Glomerular visceral epithelial cell (primary cell): ENCODE data around the gene FPGS.

ENCODE experiments used
- DNase-seq: peaks from one replicate; pipeline ENCODE4 v3.0.0-alpha.2; 2016; ENCODE audit errors: extremely low spot score

FPGS gene

DNA sequence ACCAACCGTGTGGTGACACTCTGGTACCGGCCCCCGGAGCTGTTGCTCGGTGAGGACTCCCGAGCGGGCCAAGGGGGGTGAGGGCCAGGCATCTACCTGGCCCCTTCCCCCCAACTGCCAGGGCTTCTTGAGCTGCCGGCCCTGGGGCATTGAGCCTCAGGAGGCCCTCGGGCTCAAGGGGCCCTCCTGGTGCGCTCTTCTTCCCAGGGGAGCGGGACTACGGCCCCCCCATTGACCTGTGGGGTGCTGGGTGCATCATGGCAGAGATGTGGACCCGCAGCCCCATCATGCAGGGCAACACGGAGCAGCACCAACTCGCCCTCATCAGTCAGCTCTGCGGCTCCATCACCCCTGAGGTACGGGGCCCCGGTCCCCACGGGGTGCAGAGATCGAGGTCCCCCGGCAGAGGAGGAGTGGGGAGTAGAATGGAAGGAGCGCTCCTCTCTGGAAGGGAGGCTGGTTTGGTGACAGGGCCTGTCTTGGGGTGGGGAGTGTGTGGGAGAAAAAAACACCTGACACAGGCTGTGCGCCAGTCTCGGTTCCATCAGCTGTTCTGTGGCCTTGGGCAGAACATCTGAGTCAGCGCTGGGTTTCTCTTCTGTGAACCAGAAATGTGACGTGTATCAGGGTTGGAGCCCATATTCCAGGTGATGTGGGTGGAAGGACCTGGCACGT lies 14.2 kb upstream of the FPGS start:
- DNase-seq: no peak

DNA sequence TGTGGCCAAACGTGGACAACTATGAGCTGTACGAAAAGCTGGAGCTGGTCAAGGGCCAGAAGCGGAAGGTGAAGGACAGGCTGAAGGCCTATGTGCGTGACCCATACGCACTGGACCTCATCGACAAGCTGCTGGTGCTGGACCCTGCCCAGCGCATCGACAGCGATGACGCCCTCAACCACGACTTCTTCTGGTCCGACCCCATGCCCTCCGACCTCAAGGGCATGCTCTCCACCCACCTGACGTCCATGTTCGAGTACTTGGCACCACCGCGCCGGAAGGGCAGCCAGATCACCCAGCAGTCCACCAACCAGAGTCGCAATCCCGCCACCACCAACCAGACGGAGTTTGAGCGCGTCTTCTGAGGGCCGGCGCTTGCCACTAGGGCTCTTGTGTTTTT lies 13.5 kb upstream of the FPGS start:
- DNase-seq: no peak

DNA sequence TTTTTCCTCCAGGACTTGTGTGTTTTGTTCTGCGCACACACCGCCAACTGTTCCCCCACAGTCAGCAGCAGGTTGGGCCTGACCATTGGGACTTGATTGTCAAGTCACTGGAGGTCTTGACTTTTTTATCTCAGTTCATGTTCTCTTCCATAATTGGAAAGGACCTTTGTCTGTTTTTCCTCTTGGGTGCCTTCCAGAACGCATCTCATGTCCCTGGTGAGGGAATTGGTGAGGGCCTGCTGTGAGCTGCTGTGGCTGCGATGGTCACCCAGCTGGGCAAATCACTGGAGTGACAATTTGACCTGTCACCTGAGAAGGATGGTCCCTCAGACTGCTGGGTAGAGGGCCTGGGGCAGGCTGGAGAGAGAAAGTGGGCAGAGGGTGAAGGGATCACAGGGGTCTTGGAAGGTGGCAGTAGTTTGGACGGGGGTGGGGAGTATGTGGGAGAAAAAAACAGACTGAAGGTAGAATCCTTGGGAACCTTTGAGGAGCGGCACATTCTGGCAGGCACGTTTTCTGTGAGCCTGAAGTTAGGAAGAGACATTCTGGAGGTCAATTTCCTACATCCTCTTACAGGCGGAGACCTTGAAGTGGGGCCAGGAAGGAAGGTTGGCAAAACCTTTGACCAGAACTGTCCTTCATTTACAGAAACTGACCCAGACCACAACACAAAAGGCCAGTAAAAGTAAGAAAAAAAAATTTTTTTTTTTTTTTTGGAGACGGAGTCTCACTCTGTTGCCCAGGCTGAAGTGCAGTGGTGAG lies 12.4 kb upstream of the FPGS start:
- no peak for DNase-seq

DNA sequence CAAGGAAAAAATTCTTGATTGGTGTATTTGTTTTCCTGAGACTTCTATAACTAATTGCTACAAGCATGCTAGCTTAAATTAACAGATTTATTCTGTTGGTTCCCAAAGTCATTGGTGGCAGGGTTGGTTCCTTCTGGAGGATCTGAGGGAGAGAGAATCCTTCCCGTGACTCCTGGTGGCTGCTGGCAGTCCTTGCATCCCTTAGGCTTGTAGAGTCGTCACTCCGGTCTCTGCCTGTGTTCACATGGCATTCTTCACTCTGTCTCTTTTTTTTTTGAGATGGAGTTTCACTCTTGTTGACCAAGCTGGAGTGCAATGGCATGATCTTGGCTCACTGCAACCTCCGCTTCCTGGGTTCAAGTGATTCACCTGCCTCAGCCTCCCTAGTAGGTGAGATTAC lies 11.6 kb upstream of the FPGS start:
- DNase-seq: no peak

DNA sequence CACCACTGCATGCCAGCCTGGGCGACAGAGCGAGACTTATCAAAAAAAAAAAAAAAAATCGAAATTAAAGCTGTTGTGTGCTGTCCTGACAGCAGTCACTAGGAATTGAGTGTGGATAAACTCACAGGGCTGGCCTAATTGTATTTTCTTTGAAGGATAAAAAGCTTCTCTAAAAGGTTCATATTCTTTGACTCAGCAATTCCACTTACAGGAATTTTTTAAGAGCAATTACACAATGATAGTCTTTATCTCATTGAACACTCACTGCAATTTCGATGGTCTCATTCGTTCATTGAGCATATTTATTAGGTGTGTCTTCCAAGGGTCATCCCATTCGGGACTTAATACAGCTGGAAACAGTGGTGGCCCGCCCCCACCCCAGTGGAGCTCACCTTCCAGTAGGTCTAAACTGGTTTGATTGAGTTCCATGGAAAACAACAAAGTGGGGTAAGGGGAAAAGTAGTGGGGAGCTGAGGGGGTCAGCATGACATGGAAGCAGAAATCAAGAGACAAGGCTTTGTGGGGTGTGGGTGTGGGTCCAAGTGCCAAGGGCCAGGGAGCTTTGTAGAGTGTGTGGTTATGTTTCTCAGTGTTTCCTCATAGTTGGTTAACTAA lies 10.2 kb upstream of the FPGS start:
- no peak for DNase-seq

DNA sequence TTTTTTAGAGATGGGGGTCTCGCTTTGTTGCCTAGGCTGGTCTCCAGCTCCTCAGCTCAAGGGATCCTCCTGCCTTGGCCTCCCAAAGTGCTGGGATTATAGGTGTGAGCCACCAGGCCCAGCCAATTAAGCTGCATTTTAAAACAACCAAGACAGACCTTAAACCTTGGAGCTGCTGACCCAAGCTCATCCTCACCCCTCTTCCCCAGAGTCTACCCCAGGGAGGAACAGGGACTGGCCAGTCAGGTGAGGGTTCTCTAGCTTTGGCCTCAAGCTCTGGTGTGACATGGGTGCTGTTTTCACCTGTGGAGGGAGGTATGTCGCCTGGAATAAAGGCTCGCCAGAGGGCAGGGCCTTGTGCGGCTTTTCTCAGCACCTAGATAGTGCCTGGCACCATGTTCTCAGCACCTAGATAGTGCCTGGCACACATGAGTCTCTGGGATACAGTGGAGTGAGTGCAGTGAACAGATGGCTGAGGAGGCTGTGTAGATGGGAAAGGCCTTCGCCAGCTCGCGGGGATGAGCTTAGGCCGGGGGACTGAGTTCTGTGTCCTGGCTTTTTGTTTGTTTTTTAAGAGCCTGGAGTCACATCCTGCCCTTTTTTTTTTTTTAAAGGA lies 9.5 kb upstream of the FPGS start:
- DNase-seq: no peak

DNA sequence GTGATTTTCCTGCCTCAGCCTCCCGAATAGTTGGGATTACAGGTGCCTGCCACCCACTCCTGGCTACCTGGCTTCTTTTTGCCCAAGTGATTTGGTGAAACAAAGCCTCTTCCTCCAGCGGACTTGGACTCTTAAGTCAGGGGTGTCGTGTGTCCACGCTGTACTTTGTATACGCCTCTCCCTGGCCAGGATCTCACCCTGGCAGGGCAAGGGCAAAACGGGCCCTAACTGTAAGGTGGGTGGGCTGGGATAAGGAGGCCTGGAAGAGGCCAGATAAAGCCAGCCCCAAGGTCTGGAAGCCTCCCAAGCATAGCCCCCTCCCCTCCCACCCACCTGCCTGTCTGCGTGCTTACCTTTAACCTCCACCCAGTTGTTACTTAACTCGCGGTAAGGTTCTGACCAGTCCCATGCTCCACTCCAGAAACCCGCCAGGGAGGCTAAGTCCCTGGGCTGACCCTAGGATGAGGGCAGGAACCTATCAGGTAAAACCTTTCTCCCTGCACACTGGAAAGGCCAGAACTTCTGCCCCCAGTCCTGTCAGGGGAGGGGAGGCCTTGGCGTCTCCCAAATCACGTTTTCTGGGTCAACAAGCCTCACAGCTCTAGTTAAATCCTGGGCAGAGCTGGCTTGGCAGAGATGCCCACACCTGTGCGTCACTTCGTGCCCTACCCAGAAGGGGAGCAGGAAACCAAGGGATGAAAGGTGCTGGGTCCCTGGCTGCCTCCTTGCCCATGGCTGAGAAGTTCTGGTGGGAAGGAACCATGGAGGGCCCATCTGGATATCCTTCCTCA lies 8.5 kb upstream of the FPGS start:
- no peak for DNase-seq

DNA sequence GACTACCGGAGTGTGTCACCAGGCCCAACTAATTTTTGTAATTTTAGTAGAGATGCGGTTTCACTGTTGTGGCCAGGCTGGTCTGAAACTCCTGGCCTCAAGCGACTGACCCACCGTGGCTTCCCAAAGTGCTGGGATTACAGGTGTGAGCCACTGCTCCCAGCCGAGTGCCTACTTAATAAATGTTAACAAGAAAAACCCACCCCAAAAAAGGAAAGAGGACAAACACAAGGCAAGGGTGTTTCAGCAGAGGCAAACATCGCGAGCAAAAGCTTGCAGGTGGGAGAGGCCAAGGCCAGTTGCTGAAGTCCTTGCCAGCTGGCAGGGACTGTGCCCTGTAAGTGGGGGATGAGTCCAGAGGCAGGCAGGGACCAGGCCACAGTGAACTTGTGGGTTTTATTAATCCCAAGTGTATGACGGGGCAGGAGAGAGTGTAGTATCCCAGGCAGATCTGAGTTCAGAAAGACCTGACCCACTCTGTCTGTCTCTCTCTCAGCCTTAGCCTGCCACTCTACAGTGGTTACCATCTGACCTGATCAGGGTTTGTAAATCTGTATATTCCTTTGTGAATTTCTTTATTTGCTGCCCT lies 6.4 kb upstream of the FPGS start:
- DNase-seq: peak; percentile 28

DNA sequence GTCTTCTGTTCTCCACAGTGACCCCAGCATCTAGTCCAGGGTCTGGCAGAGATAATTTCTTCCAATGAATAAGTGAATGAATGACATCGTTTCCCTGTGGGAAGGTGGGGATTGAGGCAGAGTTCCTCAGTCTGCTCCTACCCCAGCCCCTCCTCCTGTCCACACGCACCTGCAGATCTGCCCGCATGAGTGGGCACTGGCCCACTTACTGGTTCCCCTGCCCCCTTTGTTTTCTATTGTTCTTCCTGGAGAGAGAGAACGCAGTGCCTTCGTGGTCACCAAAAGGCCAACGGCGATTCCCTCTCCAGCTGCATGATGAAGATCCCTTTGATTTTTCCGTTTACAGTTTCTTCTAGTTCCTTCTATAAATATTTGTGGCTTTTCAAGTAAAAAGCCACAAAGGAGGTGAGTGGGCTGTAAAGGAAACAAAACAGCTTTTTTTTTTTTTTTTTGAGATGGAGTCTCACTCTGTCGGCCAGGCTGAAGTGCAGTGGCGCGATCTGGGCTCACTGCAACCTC lies 5.8 kb upstream of the FPGS start:
- DNase-seq: peak; percentile 66

DNA sequence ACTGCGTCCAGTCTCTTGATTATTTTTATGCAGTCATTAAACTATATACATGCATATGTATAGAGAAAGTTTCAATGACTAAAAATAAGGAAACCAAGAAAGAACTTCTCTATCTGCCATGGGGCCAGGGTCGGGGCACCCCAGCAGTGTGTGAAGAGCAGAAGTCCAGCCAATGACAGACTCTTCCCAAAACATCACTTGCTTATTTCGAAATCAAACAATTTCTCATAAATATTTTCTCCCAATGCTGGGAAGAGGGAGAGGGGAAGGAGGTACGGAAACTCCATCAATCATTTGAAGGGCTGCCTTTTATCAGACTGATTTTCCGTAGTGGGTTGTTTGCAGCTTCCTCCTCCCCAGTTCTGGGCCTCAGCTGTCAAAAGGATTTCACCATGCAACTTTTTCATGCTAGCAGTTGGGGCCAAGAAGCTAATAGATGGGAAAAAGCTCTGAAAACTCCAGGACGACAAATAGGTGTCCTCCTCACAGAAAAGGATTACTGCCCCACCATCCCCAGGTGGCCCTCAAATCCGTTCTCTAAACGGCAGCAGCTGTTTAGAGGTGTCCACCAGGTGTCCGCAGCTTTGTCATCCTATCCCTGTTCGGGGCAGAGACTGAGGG lies 617 bp upstream of the FPGS start:
- no peak for DNase-seq

DNA sequence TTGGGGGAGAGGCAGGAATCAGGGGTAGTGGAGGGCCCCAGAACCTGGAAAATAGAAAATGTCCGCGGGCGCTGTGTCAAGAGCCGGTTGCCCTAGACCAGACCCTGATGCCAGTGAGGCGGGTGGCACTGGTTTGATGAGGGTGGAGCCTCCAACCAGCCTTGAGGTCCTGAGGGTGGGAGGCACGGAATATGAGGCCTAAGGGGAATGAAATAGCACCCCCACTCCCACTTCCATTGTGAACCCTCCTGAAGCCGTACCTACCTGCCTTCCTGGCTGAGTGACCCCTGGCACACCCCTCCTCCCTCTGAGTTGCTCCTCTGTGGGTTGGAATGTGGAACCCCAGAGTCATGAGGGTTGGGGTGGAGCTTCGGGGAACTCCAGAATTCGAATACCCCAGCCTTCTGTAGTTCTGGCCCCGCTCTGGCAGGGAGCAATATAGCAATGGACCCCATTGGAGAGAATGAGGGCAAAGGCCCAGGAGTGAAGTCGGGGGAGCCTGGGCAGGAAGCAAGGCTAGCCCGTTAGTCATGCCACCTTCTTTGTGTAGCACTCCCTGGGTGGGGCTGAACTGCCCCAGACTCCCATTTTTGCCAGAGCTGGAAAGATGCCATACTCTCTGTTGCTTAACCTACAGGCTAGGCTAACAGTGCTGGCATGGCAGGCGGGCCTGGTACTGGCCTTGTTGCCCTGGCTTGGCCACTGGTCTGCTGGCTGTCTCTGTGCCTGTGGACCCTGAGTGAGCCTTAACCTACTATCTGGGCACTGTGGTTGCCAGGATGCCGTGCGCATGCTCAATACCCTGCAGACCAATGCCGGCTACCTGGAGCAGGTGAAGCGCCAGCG lies 1.0 kb downstream of the FPGS start:
- peak; percentile 73 for DNase-seq

DNA sequence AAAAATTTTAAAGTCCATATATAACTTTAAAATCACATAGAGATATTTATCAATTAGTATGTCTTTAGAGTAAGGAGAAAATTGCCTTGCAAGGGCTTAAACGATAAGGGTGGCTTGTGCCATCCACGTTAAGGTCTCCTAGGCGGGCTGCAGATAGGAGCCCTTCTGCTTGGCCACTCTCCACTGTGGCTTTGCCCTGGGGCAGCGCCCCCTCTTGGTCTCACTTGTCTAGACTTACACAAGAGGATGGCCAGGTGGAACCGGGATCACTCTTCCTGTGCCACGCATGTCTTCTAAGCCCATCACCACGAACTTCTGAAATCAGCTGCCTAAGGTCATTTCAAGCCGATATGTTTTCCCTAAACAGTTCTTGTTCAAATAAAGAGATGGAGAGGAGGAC lies 2.9 kb downstream of the FPGS start:
- DNase-seq: no peak

DNA sequence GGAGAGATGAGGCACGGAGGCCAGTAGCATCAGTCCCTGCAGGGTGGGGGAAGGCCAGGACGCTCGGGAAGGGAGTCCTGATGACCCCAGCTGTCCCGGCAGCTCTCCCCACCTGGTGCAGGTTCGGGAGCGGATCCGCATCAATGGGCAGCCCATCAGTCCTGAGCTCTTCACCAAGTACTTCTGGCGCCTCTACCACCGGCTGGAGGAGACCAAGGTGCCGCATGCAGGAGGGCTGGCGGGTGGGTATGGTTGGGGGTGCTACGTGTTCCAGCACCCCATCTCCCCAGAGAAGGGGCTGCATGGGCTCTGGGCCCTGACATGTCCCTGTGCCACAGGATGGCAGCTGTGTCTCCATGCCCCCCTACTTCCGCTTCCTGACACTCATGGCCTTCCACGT lies 4.2 kb downstream of the FPGS start:
- DNase-seq: no peak

DNA sequence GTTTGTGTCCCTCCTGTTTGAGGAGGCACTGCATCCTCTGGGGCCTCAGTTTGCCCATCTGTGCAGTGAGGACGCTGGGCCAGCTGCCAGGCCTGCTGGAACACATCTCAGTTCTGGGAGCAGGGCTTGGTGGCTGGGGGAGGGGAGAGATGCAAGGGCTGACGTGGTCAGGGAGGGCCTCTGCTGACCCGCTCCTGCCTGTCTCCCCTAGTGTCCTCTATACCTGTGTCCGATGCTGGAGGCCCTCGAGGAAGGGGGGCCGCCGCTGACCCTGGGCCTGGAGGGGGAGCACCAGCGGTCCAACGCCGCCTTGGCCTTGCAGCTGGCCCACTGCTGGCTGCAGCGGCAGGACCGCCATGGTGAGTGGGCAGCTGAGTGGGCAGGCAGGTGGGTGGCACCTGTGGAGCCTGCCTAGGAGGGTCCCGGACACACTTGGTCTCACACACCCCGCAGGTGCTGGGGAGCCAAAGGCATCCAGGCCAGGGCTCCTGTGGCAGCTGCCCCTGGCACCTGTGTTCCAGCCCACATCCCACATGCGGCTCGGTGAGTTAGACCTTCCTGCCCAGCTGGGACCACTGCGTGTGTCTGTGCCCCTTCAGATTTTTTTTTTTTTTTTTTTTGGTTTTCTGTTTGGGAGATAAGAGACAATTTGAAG lies 5.8 kb downstream of the FPGS start:
- DNase-seq: no peak

DNA sequence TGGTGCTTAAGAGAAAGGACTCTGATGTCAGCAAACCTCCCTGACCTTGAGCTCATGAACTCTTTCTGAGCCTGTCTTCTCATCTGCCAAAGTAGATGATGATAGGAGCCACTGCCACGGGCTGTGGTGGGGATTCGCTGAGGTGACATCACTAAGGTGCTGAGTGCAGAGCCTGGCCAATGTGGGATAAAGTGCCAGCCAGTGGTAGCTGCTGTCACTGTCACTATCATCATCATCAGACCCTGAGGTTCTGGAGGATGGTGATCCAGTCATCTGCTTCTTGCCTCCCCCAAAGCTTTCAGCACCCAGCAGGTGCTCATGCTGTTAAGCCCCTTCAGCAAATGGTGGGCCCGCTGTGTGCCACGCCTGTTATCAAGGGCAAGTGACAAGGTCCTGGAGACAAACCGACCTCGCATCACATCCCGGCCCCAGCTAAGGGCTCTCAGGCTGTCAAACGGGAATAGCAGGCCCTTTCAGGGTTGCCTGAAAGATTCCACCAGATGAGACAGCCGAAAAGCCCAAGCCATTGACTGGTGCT lies 6.4 kb downstream of the FPGS start:
- DNase-seq: no peak

DNA sequence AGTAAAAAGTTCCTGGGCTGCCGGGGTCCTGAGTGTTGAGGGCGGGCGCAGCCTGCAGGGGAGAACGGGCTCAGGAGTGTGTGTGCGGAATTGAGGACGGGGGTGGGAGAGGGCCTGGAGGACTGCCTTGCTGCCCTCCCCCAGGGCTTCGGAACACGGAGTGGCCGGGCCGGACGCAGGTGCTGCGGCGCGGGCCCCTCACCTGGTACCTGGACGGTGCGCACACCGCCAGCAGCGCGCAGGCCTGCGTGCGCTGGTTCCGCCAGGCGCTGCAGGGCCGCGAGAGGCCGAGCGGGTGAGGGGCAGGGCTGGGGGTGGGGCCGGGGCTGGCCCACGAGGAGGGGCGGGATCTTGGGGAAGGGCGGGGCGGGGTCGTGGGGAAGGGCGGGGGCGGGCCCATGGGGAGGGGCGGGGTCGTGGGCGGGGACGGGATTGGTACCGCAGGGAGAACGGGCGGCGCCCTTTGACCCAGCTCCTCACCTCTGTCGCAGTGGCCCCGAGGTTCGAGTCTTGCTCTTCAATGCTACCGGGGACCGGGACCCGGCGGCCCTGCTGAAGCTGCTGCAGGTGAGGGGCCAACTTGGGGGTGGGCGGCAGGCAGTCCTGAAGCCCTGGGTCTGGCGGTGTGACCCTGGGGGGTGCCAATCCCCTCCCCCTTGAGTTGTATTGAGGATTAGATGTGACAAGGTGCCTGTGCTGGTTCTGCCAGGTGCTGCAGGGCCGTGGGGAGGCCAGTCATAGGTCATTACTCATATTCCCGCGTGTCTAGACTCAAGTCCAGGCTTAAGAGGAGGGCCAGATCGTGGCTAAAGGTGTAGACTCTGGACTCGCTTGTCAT lies 7.1 kb downstream of the FPGS start:
- DNase-seq: no peak

DNA sequence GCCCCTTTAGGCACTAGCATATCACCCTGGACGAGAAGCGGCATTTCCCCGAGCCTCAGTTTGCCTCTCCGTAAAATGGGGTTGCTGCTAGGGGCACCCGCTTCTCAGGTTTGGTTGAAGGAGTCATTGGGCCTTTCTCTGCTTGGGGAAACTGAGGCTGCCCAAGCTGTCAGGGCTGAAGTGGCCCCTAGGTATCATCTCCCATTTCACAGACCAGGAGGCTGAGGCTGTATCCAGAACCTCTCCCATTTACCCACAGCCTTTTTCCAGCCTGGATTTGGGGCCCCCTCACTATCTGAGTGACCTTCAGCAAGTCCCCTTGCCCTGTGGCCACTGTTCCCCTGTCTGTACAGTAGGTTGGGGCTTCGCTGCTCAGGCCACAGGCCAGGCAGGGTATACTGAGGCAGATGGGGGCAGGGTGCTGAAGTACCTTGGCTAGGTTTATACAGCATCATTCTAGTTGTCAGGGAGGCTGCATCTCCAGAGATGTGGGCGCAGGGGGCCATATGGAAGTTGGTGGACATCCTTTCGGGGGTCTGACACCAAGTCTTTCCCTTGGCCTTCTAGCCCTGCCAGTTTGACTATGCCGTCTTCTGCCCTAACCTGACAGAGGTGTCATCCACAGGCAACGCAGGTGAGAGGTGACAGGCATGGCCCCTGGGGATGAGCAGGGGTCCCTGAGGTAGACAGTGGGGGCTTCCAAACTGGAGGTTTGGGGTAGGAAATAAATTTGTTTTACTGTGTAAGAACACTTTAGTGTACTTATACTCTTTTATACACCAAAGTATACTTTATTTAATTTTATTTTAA lies 7.9 kb downstream of the FPGS start:
- no peak for DNase-seq
